HCT116 (cell line): ENCODE data around the gene PHF20. TPM values are rescaled to one million over a fixed set of nuclear protein-coding genes. Genes with fewer than 3 reads are reported as not detected.

Source experiments
- ATAC-seq: fragments of 200-7000 bp; cut with Tn5 transposase; 2 replicates; pipeline ENCODE4 v1.9.1; 2020; ENCODE audit warnings: mild to moderate bottlenecking, moderate library complexity
- BruUV-seq: library from RNA; stranded (reverse); fragments of 400-500 nt; replicated peaks from 2 replicates; lab custom pipeline; 2021; lab: Mats Ljungman, UMichigan
- CTCF ChIA-PET: fragments of 300-600 bp; sonication (Branson Sonifier 250); formaldehyde crosslinking; loops from one replicate; lab custom pipeline; 2021; ENCODE audit warnings: antibody characterized with exemption; lab: Charles Lee
- POLR2A ChIA-PET: fragments of 300-600, 350-600 bp; sonication (Branson Sonifier 250); formaldehyde crosslinking; loops from one replicate; lab custom pipeline; 2021; ENCODE audit warnings: antibody characterized with exemption; lab: Charles Lee
- RAD21 ChIA-PET, 2 experiments: fragments of 300-600 bp; sonication (Branson Sonifier 250); formaldehyde crosslinking; loops; one replicate each; lab custom pipeline; 2023; ENCODE audit warnings: low total read pairs in 2 of 2; ENCODE audit not compliant: uncharacterized antibody in 2 of 2, unreplicated experiment in 2 of 2, low non-redundant PET in 1 of 2; lab: Charles Lee
- DNase-seq: peaks from one replicate; pipeline ENCODE4 v3.0.0-alpha.2; 2010; ENCODE audit warnings: low read depth, low spot score
- H2AFZ ChIP-seq: fragments of 200-600 bp; shearing (Covaris generic), sonication (generic); 2 replicates; pipeline ENCODE4 v1.6.1; 2017; ENCODE audit warnings: low read depth, mixed run types, mixed read lengths, antibody characterized with exemption, low read length; ENCODE audit not compliant: poor library complexity, severe bottlenecking
- H3K27ac ChIP-seq: 2 replicates; pipeline ENCODE4 v1.5.1; 2012; ENCODE audit warnings: low read depth, low read length
- H3K27me3 ChIP-seq: fragments of 200-600 bp; sonication (generic); 2 replicates; pipeline ENCODE4 v1.6.1; 2016; ENCODE audit warnings: mixed run types, low read length, mixed read lengths; ENCODE audit not compliant: insufficient read depth
- H3K36me3 ChIP-seq, 2 experiments: fragments of 200-500 bp in 1 of 2; fragments of 200-600 bp in 1 of 2; sonication (Bioruptor generic) in 1 of 2; sonication (generic) in 1 of 2; 2 replicates each; pipeline versions ENCODE4 v1.5.1 to v1.6.1; 2014 to 2016; ENCODE audit warnings: low read length in 2 of 2, inconsistent platforms in 1 of 2, mixed read lengths in 1 of 2, mixed run types in 1 of 2; ENCODE audit not compliant: insufficient read depth in 2 of 2, control insufficient read depth in 1 of 2
- H3K4me1 ChIP-seq, 2 experiments: fragments of 200-600 bp in 1 of 2; sonication (generic) in 1 of 2; 2 replicates each; pipeline versions ENCODE4 v1.5.1 to v1.6.1; 2012 to 2017; ENCODE audit warnings: low read length in 2 of 2, inconsistent platforms in 1 of 2, mild to moderate bottlenecking in 1 of 2, mixed read lengths in 1 of 2, mixed run types in 1 of 2, moderate library complexity in 1 of 2; ENCODE audit not compliant: insufficient read depth in 2 of 2, control insufficient read depth in 1 of 2
- H3K4me2 ChIP-seq: fragments of 200-600 bp; sonication (generic); 2 replicates; pipeline ENCODE4 v1.6.1; 2017; ENCODE audit warnings: mixed run types, low read length, mixed read lengths
- H3K4me3 ChIP-seq, 2 experiments: fragments of 200-600 bp in 1 of 2; sonication (generic) in 1 of 2; replicated peaks in 1 of 2; 2 replicates each; pipeline ENCODE4 v1.5.1; 2011 to 2016; ENCODE audit warnings: low read length in 2 of 2, control low read depth in 1 of 2, low read depth in 1 of 2, mild to moderate bottlenecking in 1 of 2, mixed read lengths in 1 of 2, mixed run types in 1 of 2
- H3K79me2 ChIP-seq: fragments of 200-600 bp; sonication (generic); 2 replicates; pipeline ENCODE4 v1.6.1; 2017; ENCODE audit warnings: mild to moderate bottlenecking, mixed run types, low read length, moderate library complexity, mixed read lengths; ENCODE audit not compliant: insufficient read depth
- H3K9ac ChIP-seq: fragments of 200-600 bp; sonication (generic); 2 replicates; pipeline ENCODE4 v1.6.1; 2016; ENCODE audit warnings: low read length, mixed read lengths
- H3K9me2 ChIP-seq: fragments of 200-600 bp; sonication (generic), shearing (Covaris generic); 2 replicates; pipeline ENCODE4 v1.6.1; 2017; ENCODE audit warnings: mixed run types, mild to moderate bottlenecking, moderate library complexity; ENCODE audit not compliant: insufficient read depth
- H3K9me3 ChIP-seq, 2 experiments: fragments of 200-500 bp in 1 of 2; fragments of 200-600 bp in 1 of 2; sonication (Bioruptor generic) in 1 of 2; sonication (generic) in 1 of 2; 2 replicates each; pipeline ENCODE4 v1.6.1; 2014 to 2017; ENCODE audit warnings: low read length in 2 of 2, mixed read lengths in 2 of 2, inconsistent platforms in 1 of 2, low read depth in 1 of 2, mild to moderate bottlenecking in 1 of 2, mixed run types in 1 of 2, moderate library complexity in 1 of 2; ENCODE audit not compliant: control insufficient read depth in 1 of 2, insufficient read depth in 1 of 2
- H4K20me1 ChIP-seq: fragments of 200-600 bp; sonication (generic), shearing (Covaris generic); 2 replicates; pipeline ENCODE4 v1.6.1; 2017; ENCODE audit warnings: mixed run types, mild to moderate bottlenecking, moderate library complexity; ENCODE audit not compliant: insufficient read depth
- ATF3 ChIP-seq: IDR thresholded peaks from 2 replicates; pipeline ENCODE4 v1.6.1; 2012
- CBX3 ChIP-seq: IDR thresholded peaks from 2 replicates; pipeline ENCODE4 v1.6.1; 2012; ENCODE audit warnings: low read depth
- CEBPB ChIP-seq: IDR thresholded peaks from 2 replicates; pipeline ENCODE4 v1.6.1; 2012; ENCODE audit warnings: low read depth
- EZH2phosphoT487 ChIP-seq: fragments of 200-600 bp; IDR thresholded peaks from 2 replicates; pipeline ENCODE4 v1.6.1; 2018; ENCODE audit warnings: antibody characterized with exemption, borderline replicate concordance
- FOSL1 ChIP-seq: IDR thresholded peaks from 2 replicates; pipeline ENCODE4 v1.6.1; 2012; ENCODE audit warnings: low read depth
- JUND ChIP-seq: IDR thresholded peaks from 2 replicates; pipeline ENCODE4 v1.6.1; 2012
- RAD21 ChIP-seq: IDR thresholded peaks from 2 replicates; pipeline ENCODE4 v1.6.1; 2012; ENCODE audit warnings: low read depth, mild to moderate bottlenecking
- SP1 ChIP-seq: IDR thresholded peaks from 2 replicates; pipeline ENCODE4 v1.6.1; 2012; ENCODE audit warnings: low read depth
- ZBTB33 ChIP-seq: IDR thresholded peaks from 2 replicates; pipeline ENCODE4 v1.6.1; 2011; ENCODE audit warnings: mild to moderate bottlenecking, low read length, moderate library complexity; ENCODE audit not compliant: insufficient replicate concordance; ENCODE audit errors: extremely low read depth
- intact Hi-C: fragments of 100-400 bp; cut with micrococcal nuclease; formaldehyde crosslinking; loops from 2 replicates; pipeline ENCODE4 v1.10.0; 2022
- total RNA-seq: library from RNA; stranded (reverse); gene quantifications from one replicate; pipeline ENCODE4 v1.2.1, GENCODE V29; 2021; ENCODE audit not compliant: unreplicated experiment
- TF ChIP-seq, protein P1 (sequence below), 3 experiments: fragments of 200-600 bp in 1 of 3; sonication (generic) in 1 of 3; IDR thresholded peaks in 2 of 3; conservative IDR thresholded peaks in 1 of 3; 2 replicates each; pipeline ENCODE4 v1.5.1; 2012 to 2017; ENCODE audit warnings: low read depth in 2 of 3, low read length in 2 of 3, antibody characterized with exemption in 1 of 3, borderline replicate concordance in 1 of 3, control low read depth in 1 of 3, mild to moderate bottlenecking in 1 of 3, mixed read lengths in 1 of 3, mixed run types in 1 of 3, moderate library complexity in 1 of 3; ENCODE audit not compliant: insufficient read depth in 1 of 3
- TF ChIP-seq, protein P2 (sequence below): IDR thresholded peaks from 2 replicates; pipeline ENCODE4 v1.6.1; 2012; ENCODE audit warnings: low read depth

The PHF20 gene
- total RNA-seq, 1 experiment from 2014 or later = 40.8 TPM

- Histone ChIP-seq H3K4me2 (peak overlapping the region; percentile 85), H3K27ac (peak overlapping the region; percentile 99), H4K20me1 (no peaks in the 10 kb centered on the region), H3K4me1 (peaks cover 6 to 29% of the 10 kb centered on the region in 2 experiments; a peak in 3 of 4 replicates), H3K79me2 (peaks cover 18% of the 10 kb centered on the region), H3K4me3 (peak overlapping the region; percentile 96), H3K9me3 (no peaks in the 10 kb centered on the region), H2AFZ (peak overlapping the region; percentile 71), H3K27me3 (no peaks in the 10 kb centered on the region), H3K36me3 (no peaks in the 10 kb centered on the region), H3K9ac (peak overlapping the region; percentile 96), H3K9me2 (no peaks in the 10 kb centered on the region)
- ATAC-seq (peak; percentile 6), DNase-seq (no peak)
- TF ChIP-seq CBX3 (no peak), ATF3 (no peak), SP1 (no peak), RAD21 (no peak), ZBTB33 (no peak), EZH2phosphoT487 (no peak), FOSL1 (no peak), JUND (no peak), CEBPB (no peak)
- TF ChIP-seq, protein P1, sequence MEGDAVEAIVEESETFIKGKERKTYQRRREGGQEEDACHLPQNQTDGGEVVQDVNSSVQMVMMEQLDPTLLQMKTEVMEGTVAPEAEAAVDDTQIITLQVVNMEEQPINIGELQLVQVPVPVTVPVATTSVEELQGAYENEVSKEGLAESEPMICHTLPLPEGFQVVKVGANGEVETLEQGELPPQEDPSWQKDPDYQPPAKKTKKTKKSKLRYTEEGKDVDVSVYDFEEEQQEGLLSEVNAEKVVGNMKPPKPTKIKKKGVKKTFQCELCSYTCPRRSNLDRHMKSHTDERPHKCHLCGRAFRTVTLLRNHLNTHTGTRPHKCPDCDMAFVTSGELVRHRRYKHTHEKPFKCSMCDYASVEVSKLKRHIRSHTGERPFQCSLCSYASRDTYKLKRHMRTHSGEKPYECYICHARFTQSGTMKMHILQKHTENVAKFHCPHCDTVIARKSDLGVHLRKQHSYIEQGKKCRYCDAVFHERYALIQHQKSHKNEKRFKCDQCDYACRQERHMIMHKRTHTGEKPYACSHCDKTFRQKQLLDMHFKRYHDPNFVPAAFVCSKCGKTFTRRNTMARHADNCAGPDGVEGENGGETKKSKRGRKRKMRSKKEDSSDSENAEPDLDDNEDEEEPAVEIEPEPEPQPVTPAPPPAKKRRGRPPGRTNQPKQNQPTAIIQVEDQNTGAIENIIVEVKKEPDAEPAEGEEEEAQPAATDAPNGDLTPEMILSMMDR (IDR thresholded peaks at IDR 0.05 in 2 of 3, conservative IDR thresholded peaks at IDR 0.05 in 1 of 3; ENCODE audit: borderline replicate concordance in 1 of 3, insufficient read depth in 1 of 3, low read depth in 2 of 3, low read length in 2 of 3) = no peak
- TF ChIP-seq, protein P2, sequence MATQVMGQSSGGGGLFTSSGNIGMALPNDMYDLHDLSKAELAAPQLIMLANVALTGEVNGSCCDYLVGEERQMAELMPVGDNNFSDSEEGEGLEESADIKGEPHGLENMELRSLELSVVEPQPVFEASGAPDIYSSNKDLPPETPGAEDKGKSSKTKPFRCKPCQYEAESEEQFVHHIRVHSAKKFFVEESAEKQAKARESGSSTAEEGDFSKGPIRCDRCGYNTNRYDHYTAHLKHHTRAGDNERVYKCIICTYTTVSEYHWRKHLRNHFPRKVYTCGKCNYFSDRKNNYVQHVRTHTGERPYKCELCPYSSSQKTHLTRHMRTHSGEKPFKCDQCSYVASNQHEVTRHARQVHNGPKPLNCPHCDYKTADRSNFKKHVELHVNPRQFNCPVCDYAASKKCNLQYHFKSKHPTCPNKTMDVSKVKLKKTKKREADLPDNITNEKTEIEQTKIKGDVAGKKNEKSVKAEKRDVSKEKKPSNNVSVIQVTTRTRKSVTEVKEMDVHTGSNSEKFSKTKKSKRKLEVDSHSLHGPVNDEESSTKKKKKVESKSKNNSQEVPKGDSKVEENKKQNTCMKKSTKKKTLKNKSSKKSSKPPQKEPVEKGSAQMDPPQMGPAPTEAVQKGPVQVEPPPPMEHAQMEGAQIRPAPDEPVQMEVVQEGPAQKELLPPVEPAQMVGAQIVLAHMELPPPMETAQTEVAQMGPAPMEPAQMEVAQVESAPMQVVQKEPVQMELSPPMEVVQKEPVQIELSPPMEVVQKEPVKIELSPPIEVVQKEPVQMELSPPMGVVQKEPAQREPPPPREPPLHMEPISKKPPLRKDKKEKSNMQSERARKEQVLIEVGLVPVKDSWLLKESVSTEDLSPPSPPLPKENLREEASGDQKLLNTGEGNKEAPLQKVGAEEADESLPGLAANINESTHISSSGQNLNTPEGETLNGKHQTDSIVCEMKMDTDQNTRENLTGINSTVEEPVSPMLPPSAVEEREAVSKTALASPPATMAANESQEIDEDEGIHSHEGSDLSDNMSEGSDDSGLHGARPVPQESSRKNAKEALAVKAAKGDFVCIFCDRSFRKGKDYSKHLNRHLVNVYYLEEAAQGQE = no peak
- RAD21 ChIA-PET = interaction anchor here (0.8 to 1.4 kb wide), 2 partner anchors 184 to 336 kb away, joined by 3 to 6 read pairs; no protein-coding TSS in a partner anchor
- POLR2A ChIA-PET = interaction anchor here (0.5 to 3.2 kb wide), 15 partner anchors 9 to 500 kb away, joined by 3 to 23 read pairs (median 4); partner anchors contain the start of genes CNBD2, PHF20 and RBM39
- BruUV-seq = TSS peak; percentile 91
- intact Hi-C loops = loop anchor here (10.0 kb wide), 1 partner anchor 210 kb away; the partner anchor contains the start of gene RBM39
- CTCF ChIA-PET = interaction anchor here (0.6 to 4.8 kb wide), 31 partner anchors 8 to 542 kb away, joined by 3 to 52 read pairs (median 4); partner anchors contain the start of genes CEP250, CNBD2 and RBM39
Observed at GRCh38 chr20:35954907-35955251, 183.1 kb downstream of the PHF20 start.
